HG03575 (cell line): ENCODE data around the gene OTOGL.
"Not testable (repeated sequence)": the region's sequence is repeated elsewhere in the genome, so short reads cannot be mapped to it uniquely, and the experiment has no call there.

Experiments
- ATAC-seq: cut with Tn5 transposase; IDR thresholded peaks from one replicate; pipeline ENCODE4 v1.9.1; 2021; ENCODE audit not compliant: unreplicated experiment, insufficient number of reproducible peaks, low FRiP score; ENCODE audit errors: extremely low read depth

The OTOGL gene

DNA sequence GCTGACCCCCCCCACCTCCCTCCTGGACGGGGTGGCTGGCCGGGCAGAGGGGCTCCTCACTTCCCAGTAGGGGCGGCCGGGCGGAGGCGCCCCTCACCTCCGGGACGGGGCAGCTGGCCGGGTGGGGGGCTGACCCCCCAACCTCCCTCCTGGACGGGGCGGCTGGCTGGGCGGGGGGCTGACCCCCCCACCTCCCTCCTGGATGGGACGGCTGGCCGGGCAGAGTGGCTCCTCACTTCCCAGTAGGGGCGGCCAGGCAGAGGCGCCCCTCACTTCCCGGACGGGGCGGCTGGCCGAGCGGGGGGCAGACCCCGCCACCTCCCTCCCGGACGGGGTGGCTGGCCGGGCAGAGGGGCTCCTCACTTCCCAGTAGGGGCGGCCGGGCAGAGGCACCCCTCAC, 208.1 kb downstream of the OTOGL start:
- ATAC-seq = not testable (repeated sequence)

DNA sequence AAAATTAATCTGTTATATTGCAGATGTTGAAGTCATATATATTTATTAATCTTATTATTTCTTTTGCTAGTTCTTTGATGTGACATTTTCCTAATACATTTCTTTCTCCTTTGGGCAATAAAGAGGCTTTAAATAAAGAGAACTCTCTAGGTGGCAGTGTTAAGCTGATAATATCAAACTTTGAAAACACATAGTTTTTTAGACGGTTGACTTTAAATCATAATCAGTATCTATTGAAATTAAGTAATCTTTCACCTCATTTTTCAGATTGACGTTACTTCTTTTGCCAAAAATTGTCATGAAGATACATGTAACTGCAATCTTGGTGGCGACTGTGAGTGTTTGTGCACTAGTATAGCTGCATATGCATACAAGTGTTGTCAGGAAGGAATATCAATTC, 213.9 kb downstream of the OTOGL start:
- no peak for ATAC-seq

DNA sequence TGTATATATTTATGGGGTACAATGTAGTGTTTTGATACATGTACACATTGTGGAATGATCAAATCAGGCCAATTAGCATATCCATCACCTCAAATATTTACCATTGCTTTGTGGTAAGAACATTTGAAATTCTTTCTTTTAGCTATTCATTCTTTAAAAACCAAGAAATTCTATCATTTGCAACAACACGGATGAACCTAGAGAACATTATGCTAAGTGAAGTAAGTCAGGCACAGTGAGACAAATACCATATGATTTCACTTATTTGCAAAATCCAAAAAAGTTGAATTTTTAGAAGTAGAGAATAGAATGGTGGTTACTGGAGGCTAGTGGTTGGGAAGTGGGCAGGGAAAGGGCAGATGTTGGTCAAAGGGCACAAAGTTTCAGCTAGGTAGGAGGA, 215.4 kb downstream of the OTOGL start:
- ATAC-seq = no peak

DNA sequence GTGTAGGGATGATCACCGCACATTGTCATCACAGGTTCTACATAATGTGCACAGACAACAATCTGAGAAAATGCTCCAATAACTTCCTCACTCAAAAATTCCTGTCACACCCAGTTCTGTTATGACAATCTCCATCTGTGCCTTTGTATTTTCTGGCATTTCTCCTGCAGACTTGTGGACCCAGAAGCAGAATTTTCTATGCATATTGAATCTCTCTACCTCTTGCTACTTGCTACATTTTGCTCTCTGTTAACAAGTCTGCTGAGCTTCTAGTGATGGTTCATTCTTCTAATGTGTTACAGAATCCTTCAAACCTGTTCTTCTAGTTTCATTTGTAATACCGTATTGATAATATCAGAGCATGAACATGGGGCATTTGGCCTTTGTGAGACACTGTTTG, 216.9 kb downstream of the OTOGL start:
- no peak for ATAC-seq

DNA sequence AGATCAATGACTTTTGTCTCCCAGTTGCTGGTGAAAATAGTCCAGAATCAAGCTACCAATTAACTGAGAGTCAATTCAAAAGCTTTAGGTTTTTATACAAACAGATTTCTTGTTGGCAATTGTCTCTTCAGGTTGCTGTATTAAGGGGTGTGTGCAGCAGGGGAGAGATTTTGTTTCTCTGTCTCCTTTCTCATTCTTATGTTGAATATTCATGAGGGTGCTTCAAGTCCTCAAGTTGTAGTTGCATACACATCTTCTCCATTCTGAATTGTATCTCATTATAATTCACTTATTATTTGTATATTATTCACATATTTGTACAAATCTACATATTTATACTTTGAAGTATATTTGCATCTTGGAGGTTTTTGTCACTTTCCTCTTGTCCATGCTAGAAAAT, 218.0 kb downstream of the OTOGL start:
- ATAC-seq = no peak

DNA sequence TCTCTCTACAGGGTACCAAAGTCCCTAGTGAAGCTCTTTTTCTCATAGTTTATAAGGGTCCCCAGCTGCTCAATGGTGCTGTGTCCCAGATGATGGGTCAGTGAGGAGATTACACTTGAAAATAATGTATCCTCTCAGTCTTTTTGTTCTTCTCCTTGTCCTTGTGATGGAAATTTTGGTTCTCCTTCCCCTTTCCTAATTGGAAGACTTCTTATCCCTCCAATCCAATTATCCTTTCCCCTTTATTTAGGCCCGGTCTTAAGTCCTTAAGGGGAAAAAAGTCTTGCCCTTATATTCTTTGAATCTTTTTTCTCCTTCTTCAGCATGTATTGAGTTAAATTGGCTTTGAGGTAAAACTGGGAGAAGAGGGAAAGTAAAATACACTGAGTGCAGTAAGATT, 218.6 kb downstream of the OTOGL start:
- ATAC-seq = no peak

DNA sequence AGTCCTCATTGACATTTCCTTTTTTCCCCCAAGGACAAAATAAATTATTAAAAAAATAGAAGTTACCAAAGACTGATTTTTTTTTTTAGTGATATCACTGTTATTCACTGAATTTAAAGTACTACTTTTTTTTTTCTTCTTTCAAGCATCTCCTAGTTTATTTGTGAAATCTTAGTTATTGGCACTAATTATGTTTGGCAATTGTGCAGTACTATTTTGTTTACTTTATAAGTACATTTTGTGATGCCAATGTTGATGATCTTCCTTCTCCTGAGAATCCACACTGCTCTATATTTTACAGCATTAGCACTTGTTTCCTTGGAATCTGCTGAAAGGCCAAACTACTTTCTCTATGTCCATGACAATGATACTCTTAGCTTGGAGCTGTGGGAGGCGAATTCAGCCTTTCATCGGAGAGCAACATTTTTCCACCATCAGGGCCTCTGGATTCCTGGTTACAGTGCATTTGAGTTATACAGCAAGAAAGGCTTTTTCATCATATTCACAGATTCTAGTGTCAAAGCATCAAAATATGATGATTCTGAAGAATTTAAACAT, 220.9 kb downstream of the OTOGL start:
- ATAC-seq = no peak

DNA sequence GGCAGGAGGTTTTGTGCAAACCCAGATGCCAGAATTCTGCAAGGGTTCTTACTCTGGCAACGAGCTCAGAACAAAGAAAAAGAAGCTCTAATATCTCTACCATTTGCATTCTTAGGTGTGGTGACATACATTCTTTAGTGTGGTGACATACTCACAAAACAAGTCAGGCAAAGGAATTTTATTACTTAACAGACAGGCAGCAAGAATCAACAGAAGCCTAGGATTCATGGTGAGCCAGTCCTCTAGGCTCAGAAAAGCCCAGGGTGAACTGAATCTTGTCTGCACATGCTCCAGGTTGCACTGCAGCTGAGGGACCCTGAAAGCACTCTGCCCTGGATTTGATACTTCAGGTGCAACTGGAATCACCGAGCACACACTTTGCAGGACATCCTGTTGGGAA, 222.3 kb downstream of the OTOGL start:
- ATAC-seq = no peak

DNA sequence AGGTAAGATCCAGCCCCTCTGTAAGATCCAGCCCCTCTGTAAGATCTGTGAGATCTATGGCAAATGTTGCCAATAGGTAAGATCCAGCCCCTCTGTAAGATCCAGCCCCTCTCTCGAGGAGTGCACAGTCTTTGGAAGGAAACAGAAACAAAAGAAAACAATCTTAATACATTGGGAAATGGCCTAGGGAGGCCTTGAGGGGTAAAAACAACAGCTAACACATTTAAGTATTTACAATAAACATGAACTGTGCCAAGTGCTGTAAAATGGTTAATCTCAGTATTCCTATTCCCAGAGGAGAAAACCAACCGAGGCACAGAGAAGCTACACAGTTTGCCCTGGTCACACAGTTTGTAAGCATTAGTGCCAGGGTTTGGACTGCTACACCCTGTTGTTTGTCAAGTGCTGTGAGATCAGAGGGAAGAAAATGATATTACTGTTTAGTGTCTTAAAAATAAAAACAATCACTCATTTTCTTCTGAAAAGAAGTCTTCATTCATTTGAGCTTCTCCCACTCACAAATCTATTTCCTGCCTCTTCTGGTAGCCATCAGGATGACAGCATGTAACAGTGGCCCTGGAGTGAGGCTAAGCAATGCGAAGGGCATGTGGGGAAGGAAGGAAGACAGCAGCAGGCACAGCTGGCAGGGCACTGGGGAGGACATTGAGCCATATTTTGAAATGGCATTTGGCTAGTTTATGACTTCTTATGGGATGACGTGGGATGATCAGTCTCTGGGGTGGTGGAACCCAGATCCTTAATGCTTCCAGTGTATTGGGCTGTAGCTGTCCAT, 226.0 kb downstream of the OTOGL start:
- no peak for ATAC-seq

DNA sequence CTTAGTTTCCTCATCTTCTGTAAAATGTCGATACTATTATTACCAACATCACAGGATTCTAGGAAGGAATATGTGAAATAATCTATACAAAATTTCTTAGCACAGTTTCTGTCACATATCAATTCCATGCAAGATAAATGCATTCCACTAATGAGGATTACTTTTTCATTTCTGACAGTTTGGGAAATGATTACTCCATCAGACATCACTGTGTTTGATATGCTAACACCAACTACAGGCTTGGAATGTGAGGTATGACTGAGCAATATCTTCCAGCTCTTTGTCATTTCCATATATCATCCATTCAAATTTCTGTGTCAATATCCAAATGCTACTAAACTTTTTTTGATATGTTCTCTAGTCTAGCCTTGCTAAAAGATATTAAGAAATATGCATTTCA, 233.5 kb downstream of the OTOGL start:
- no peak for ATAC-seq

DNA sequence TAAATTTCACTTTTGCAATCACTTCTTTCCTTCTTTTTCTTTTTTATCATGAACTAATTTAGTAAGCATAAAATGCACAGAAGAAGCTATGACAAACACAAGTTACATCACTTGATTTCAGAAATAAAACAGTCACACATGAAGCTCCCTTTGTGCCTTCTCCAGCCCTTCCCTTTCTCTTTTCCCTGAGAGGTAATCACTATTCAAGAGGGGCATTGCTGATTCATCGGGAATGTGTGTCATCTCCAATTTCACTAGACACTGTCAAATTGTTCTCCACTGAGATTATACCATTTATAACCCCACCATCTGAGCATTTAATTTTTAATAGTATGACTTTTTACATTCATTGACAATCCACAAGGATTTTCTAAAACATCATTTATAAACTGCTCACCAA, 253.1 kb downstream of the OTOGL start:
- ATAC-seq = no peak

DNA sequence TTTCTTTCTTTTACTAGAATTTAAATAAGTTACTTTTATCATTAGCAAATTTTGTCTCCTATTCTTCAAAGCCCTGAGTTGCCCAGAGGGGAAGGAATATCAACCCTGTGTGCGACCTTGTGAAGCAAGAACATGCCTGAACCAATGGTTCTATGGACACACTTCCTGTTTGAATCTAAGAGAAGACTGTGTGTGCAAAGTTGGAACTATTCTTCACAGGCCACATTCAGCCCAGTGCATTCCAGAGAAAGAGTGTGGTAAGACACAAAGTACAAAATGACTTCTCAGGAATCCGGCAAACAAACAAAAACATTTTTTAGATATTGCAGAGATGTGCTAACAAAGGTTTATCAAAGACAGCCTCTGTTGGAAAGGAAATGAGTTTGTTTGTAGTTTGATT, 253.9 kb downstream of the OTOGL start:
- no peak for ATAC-seq

DNA sequence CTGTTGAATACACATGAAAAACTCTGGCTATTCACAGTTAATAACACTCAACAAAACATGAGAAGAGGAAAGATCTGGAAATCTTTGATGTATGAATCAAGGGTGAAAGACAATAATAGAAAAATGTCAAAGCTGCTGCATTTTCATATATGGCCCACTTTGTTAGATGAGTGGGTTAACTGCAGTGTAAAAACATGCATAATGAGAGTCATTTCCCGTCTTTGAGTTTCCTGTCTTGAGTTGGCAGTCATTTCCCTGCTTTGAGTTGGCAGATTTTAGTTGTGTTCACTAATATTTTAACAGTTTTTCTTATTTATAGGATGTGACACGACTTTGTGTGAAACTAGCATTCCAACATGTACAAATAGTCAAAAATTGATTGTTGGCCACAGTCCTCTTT, 256.8 kb downstream of the OTOGL start:
- no peak for ATAC-seq

DNA sequence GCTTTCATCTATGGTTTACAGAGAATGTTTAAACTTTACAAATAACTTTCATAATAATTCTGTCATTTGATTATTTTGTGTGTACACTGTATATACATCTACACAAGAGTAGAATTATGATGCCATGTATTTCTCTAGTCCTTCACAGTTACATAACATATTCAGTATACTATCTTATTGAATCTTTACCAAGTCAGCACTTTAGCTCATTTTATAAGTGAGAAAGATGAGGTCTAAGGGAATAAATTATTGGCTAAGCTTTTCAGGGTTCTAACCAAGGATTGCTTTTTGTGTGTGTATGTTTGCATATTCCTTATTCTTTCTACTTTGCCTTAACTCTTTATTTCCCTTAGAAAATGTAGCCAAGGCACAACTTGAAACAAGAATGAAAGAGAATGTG, 260.4 kb downstream of the OTOGL start:
- ATAC-seq = no peak

DNA sequence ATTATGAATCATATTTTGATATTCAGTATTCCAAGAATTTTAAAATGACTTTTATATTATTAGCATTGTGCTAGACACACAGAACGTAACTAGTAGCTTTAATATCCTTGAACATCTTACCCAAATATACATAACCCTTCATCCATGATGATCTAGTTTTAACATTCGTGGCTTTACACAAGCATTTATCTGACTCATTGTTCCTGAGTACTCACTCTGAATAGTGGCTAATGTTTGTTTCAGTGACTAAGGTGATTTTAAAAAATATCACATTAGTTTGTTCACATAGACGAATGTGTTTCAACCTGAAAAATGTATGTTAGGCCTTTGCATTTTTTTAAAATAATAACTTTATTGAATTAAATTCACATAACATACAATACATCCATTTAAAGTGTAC, 264.7 kb downstream of the OTOGL start:
- ATAC-seq = no peak

DNA sequence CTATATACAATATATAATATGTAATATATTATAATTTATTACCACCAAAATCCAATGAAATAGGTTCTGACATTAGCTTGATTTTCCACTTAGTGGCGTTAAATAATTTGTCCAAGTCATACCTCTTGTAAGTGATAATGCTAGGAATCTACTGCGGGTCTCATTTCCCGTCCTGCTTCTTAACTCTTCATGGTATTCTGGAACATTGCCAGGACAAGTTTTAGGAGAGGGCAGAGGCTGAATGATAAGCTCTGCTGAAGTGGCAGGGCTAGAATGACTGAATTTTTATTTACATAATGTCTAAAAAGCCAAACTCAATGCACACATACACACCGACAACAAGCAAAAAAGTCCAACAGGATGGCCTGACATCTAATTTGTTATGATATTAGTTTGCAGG, 274.3 kb downstream of the OTOGL start:
- ATAC-seq = no peak

DNA sequence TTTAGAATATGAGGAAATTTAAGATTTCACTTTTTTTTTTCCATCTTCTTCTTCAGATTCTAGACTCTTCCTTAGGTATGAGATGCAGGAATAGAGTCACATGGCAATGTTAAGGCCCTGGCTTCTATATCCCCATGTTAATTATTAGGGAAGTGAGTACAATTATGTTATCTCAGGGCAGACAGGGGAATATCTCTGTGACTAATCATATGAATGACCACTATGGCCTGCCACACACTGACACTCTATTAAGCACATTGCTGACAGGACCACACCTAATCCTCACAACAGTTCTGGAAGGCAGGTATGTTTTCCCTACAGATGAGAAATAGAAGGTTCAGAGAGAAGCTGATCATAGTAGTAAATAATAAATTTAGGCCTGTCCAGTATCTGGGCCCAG, 275.3 kb downstream of the OTOGL start:
- ATAC-seq = no peak

DNA sequence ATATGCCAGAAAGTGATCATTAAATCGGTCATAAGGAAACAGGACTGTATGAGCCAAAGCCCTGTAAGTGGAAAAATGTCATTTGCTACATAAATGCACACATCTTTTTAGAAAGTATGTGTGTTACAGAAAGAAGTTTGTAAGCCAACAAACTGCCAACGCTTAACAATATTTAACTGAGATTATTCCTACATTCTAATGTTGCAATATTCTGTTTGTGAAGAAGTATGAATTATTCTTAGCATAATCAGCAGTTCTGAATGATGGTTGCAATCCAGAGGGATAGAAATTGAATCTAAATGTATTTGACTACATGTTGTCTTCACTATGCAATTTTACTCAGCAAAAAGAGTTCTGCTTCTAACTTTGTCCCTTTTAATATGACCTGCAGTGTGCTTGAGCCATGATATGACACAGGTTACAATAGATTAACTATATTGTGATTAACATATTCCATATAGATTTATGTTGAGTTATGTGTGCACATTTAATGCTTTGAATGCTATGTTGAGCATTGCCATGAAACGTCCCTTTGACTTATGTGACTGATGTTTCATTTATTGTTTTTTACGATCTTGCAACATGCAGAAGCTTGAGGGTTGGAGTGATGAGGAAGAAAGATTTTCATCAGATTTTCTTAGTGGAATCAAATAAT, 277.9 kb downstream of the OTOGL start:
- no peak for ATAC-seq

DNA sequence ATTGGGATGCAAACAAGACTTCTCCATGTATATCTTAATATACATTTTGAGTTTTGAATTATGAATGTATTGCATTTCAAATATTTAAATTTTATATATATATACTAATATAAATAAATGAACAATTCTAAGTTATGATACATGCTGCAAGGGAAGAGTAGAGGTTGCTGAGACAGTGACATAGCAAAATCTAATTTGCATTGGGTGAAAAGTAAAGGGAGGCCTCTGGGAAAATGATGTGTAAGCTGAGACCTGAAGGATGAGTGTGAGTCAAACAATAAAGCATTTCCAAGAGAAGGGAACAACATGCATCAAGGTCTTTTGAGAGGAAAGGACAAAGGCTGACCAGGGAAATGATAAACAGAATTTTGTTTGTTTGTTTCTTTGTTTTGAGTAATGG, 281.8 kb downstream of the OTOGL start:
- ATAC-seq = no peak

DNA sequence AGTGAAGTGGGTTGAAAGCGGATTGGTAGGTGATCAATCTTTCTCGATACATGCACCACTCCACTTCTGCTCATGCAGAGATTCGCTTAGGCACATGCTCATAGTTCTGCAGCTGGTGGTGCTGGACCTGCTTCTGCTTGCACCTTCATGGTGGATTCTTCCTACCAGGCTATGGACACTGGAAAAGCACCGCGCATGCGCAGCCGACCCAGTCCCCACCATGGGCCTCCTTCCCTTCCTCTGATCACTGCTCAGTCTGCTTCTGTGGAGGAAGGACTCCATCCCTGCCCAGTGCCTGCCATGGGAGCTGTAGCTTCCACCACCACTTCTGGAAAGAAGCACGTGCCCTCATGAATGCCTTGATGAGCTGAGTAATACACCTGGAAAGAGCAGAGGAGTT, 282.9 kb downstream of the OTOGL start:
- ATAC-seq = no peak
